BLaER1 treated with 17β-estradiol and CSF1 and Interleukin-3, amounts not matched to agents 10 nM and 100 nM (cell line): Measurements from ENCODE around the gene CACNA2D1.

Experiments used
- H3K27ac ChIP-seq, 11 experiments: shearing (Covaris generic); formaldehyde crosslinking; 2 replicates each; pipeline ENCODE4 v1.8.1; 2022
- H3K27me3 ChIP-seq, 11 experiments: shearing (Covaris generic); formaldehyde crosslinking; 2 replicates each; pipeline ENCODE4 v1.8.1; 2022
- H3K36me3 ChIP-seq, 11 experiments: shearing (Covaris generic); formaldehyde crosslinking; 2 replicates each; pipeline ENCODE4 v1.8.1; 2022
- H3K4me1 ChIP-seq, 10 experiments: shearing (Covaris generic); formaldehyde crosslinking; 2 replicates each; pipeline ENCODE4 v1.8.1; 2022
- H3K4me2 ChIP-seq, 11 experiments: shearing (Covaris generic); formaldehyde crosslinking; 2 replicates each; pipeline ENCODE4 v1.8.1; 2022
- H3K4me3 ChIP-seq, 10 experiments: shearing (Covaris generic); formaldehyde crosslinking; 2 replicates each; pipeline ENCODE4 v1.8.1; 2022
- H3K9ac ChIP-seq, 11 experiments: shearing (Covaris generic); formaldehyde crosslinking; 2 replicates each; pipeline ENCODE4 v1.8.1; 2022
- H3K9me3 ChIP-seq, 11 experiments: shearing (Covaris generic); formaldehyde crosslinking; replicated peaks in 1 of 11; 2 replicates each; pipeline ENCODE4 v1.8.1; 2022
- H4K20me1 ChIP-seq, 11 experiments: shearing (Covaris generic); formaldehyde crosslinking; 2 replicates each; pipeline ENCODE4 v1.8.1; 2022
- Cebpa-rat ChIP-seq, 11 experiments: shearing (Covaris generic); IDR thresholded peaks; 2 replicates each; pipeline ENCODE4 v1.8.1; 2022

The CACNA2D1 gene

DNA sequence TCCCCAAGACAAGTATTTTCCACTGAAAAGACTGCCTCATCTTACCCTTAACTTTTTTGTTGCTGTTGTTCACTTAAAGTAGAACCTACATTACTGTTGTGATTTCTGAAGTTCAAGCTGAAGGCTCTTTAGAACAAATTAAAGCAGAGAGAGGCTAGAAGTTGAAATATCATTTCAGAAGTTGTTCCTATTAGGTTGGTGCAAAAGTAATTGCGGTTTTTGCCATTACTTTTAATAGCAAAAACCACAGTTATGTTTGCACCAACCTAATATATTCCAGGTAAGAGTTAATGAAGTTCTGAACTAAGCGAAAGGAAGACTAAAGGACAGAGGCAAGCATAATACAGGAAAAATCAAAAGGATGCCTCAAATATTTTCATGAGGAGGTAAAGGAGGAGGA, 153.7 kb downstream of the CACNA2D1 start:
- Histone ChIP-seq H3K9me3 (peaks cover 0 to 37% (median 10%) of the 10 kb centered on the region in 11 experiments; a peak in 10 of 22 replicates), H3K36me3 (peaks cover 0 to 3% (median 0%) of the 10 kb centered on the region in 11 experiments; a peak in 1 of 22 replicates), H4K20me1 (no peaks in the 10 kb centered on the region), H3K4me1 (peaks cover 16 to 45% (median 38%) of the 10 kb centered on the region in 10 experiments; a peak in 18 of 20 replicates), H3K27me3 (no peaks in the 10 kb centered on the region), H3K4me3 (no peak overlapping the region), H3K4me2 (0 out of 22 replicates have a peak overlapping the region, but pooled peaks of 1 of the 11 experiments have one; percentile 75), H3K9ac (no peak overlapping the region), H3K27ac (peak overlapping the region in 1 of 11 experiments; percentile 88; a peak in 1 of 22 replicates)
- no peak for TF ChIP-seq Cebpa-rat (IDR thresholded peaks at IDR 0.05)

DNA sequence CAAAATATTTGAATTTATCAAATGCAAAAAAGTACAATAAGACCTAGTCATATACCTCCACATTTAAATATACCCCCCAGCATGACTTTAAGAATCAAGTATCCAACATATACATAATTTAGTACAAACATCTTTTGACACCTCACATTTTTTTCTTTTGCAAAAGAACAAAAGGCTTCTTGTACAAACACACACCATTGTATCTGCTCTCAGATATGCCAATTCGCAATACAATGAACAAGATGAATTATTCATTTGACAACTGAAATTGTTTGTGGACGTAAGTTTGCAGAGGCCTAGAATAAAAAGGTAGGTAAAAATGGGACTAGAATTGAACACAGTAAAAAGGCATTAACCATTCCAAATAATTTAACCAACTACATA, 154.4 kb downstream of the CACNA2D1 start:
- H3K4me1 ChIP-seq, result peaks cover 16 to 48% (median 39%) of the 10 kb centered on the region in 10 experiments; a peak in 18 of 20 replicates
- H3K9ac ChIP-seq, result no peak overlapping the region
- H3K4me3 ChIP-seq, result no peak overlapping the region
- peak overlapping the region in 5 of 11 experiments; percentile 45 to 75 (median 57); a peak in 6 of 22 replicates for H3K4me2 ChIP-seq
- H3K36me3 ChIP-seq, result peaks cover 0 to 6% (median 0%) of the 10 kb centered on the region in 11 experiments; a peak in 1 of 22 replicates
- H3K27me3 ChIP-seq, result no peaks in the 10 kb centered on the region
- no peak for TF ChIP-seq Cebpa-rat (IDR thresholded peaks at IDR 0.05)
- peaks cover 0 to 44% (median 12%) of the 10 kb centered on the region in 11 experiments; a peak in 10 of 22 replicates for H3K9me3 ChIP-seq
- peak overlapping the region in 4 of 11 experiments; percentile 81 to 88 (median 85); a peak in 6 of 22 replicates for H3K27ac ChIP-seq
- H4K20me1 ChIP-seq, result no peaks in the 10 kb centered on the region

DNA sequence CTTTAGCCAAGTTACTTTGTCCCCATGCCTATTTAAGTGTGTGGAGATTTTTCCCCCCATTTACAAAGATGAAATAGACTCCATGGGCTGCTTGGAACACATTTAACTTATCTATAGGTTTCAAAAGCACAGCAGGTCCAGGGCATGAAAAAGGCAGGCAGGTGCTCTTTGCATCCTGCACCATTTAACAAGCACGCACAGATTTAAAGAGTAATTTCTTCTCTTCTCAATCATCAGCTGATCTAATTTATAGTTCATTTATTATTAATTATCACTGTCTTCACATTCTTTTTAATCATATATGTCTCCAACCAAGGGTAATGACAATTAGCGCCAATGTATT, 156.8 kb downstream of the CACNA2D1 start:
- H3K9ac ChIP-seq, result peak overlapping the region in 4 of 11 experiments; percentile 7 to 76 (median 41); a peak in 5 of 22 replicates
- peak overlapping the region in 7 of 11 experiments; percentile 46 to 88 (median 81); a peak in 14 of 22 replicates for H3K27ac ChIP-seq
- H3K4me1 ChIP-seq, result peaks cover 16 to 48% (median 37%) of the 10 kb centered on the region in 10 experiments; a peak in 18 of 20 replicates
- no peak for TF ChIP-seq Cebpa-rat (IDR thresholded peaks at IDR 0.05)
- peaks cover 0 to 45% (median 12%) of the 10 kb centered on the region in 11 experiments; a peak in 9 of 22 replicates for H3K9me3 ChIP-seq
- no peaks in the 10 kb centered on the region for H3K27me3 ChIP-seq
- no peaks in the 10 kb centered on the region for H4K20me1 ChIP-seq
- H3K36me3 ChIP-seq, result peaks cover 0 to 6% (median 0%) of the 10 kb centered on the region in 11 experiments; a peak in 1 of 22 replicates
- peak overlapping the region in 9 of 11 experiments; percentile 41 to 75 (median 57); a peak in 16 of 22 replicates for H3K4me2 ChIP-seq
- H3K4me3 ChIP-seq, result no peak overlapping the region

DNA sequence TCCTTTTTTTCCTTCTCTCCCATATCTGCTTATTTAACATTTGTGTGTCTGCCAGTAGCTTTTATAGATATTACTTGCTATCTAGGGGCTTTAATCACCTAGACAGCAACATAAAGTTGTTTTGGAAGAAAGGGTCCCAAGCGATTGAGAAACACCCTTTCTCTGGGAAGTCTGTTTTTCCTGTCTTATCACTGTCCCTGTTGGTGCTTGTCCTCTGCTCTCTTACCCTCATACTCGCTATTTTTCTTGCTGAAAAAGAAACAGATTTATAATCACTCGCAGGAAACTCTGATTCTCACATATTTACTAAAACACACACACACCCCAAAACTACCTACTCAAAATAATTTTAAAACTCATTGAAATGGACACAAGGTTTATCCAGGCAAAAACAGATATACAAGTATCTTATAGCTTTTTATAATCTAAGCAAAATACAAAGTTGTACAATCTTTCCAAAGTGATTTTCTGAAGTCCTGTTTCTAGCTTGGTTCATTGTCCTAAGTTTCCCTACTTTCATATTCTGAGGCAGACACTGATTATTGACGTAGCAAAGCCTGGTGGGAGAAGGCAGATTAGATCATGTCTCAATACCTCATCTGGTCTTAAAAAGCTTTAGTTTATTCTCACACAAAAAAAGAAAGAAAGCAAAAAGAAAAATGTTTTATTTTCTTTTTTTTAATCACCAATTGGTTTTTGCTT, 157.3 kb downstream of the CACNA2D1 start:
- TF ChIP-seq Cebpa-rat (IDR thresholded peaks at IDR 0.05), result no peak
- Histone ChIP-seq H3K4me2 (peak overlapping the region; percentile 8 to 75 (median 52); a peak in 19 of 22 replicates), H3K4me3 (no peak overlapping the region), H3K4me1 (peaks cover 13 to 48% (median 37%) of the 10 kb centered on the region in 10 experiments; a peak in 18 of 20 replicates), H3K9ac (peak overlapping the region in 5 of 11 experiments; percentile 7 to 76 (median 20); a peak in 6 of 22 replicates), H3K27me3 (no peaks in the 10 kb centered on the region), H3K27ac (peak overlapping the region in 7 of 11 experiments; percentile 46 to 88 (median 81); a peak in 14 of 22 replicates), H4K20me1 (no peaks in the 10 kb centered on the region), H3K9me3 (peaks cover 0 to 45% (median 12%) of the 10 kb centered on the region in 11 experiments; a peak in 9 of 22 replicates), H3K36me3 (peaks cover 0 to 6% (median 0%) of the 10 kb centered on the region in 11 experiments; a peak in 1 of 22 replicates)

DNA sequence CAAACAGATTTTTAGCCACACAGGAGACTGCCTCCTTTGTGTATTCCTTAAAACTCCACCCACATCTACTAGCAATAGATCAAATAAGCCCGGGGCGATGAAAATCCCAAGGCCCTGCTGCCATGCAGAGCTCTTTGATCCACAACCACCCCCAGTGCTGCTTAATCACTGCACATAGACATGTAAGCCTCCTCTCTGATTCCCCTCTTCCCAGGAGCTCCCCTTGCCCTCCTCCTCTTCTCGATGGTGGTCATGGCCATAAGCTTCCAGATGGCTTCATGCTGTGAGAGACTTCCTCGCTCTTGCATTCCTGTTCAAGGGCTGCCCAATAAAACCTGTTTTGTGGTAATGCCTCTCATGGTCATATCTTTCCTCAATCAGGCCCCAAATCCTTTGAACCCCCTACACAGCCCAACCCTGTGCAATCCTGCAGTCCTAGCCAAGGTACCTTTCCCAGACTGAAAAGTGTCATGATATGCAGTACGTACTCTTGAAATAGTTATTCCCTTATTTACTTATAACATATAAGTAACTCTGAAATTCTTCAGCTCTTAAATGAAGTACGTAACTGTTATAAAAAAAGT, 158.5 kb downstream of the CACNA2D1 start:
- no peaks in the 10 kb centered on the region for H3K27me3 ChIP-seq
- H3K9me3 ChIP-seq, result peaks cover 0 to 43% (median 12%) of the 10 kb centered on the region in 11 experiments; a peak in 9 of 22 replicates
- peak overlapping the region in 4 of 11 experiments; percentile 32 to 75 (median 60); a peak in 5 of 22 replicates for H3K4me2 ChIP-seq
- no peak for TF ChIP-seq Cebpa-rat (IDR thresholded peaks at IDR 0.05)
- H3K4me1 ChIP-seq, result peaks cover 13 to 48% (median 37%) of the 10 kb centered on the region in 10 experiments; a peak in 18 of 20 replicates
- H4K20me1 ChIP-seq, result no peaks in the 10 kb centered on the region
- H3K27ac ChIP-seq, result peak overlapping the region in 6 of 11 experiments; percentile 47 to 88 (median 78); a peak in 10 of 22 replicates
- no peak overlapping the region for H3K4me3 ChIP-seq
- H3K9ac ChIP-seq, result no peak overlapping the region
- H3K36me3 ChIP-seq, result peaks cover 0 to 6% (median 0%) of the 10 kb centered on the region in 11 experiments; a peak in 1 of 22 replicates

DNA sequence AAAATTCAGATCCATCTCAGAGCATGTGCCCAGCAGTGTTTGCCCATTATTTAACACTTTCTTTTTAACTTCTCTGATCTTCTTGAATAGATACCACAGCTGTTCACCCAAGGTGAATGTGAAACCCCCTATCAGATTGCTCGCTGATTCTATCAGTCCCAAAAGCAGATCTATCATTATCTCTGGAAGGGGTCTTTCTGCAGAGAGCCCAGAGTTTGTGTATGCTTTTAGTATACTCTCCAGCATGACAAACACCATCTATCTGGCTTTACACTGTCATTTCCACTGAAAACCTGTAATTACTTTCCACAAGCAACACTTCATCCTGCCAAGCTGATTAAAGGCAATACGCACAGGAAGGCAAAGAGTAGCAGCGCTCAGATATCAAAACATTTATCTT, 168.2 kb downstream of the CACNA2D1 start:
- no peak overlapping the region for H3K9ac ChIP-seq
- TF ChIP-seq Cebpa-rat (IDR thresholded peaks at IDR 0.05), result no peak
- 0 out of 22 replicates have a peak, but pooled peaks cover 0 to 7% (median 0%) of the 10 kb centered on the region in 11 experiments for H3K9me3 ChIP-seq
- no peak overlapping the region for H3K4me3 ChIP-seq
- H3K4me1 ChIP-seq, result no peaks in the 10 kb centered on the region
- no peak overlapping the region for H3K4me2 ChIP-seq
- H4K20me1 ChIP-seq, result no peaks in the 10 kb centered on the region
- H3K36me3 ChIP-seq, result no peaks in the 10 kb centered on the region
- H3K27ac ChIP-seq, result no peak overlapping the region
- no peaks in the 10 kb centered on the region for H3K27me3 ChIP-seq

DNA sequence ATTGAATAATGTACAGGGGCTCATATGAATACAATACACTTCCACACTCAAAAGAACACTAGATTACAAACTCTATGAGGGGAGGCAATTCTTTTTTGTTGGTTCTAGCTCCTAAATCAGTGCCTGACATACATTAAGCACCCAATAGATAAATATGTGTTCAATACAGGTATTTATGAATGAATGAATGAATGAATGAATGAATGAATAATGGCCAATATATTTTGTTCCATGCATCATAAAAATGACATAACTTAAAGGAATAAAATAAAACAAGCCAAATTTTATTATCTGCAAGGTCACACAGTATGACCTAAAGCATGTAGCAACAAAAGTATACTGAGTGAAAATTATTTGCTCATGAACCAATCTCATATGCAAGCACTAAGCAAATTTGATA, 168.9 kb downstream of the CACNA2D1 start:
- H3K4me2 ChIP-seq, result no peak overlapping the region
- H3K4me3 ChIP-seq, result no peak overlapping the region
- H3K27me3 ChIP-seq, result no peaks in the 10 kb centered on the region
- H4K20me1 ChIP-seq, result no peaks in the 10 kb centered on the region
- H3K9me3 ChIP-seq, result 0 out of 22 replicates have a peak, but pooled peaks cover 0 to 7% (median 0%) of the 10 kb centered on the region in 11 experiments
- H3K36me3 ChIP-seq, result no peaks in the 10 kb centered on the region
- no peaks in the 10 kb centered on the region for H3K4me1 ChIP-seq
- TF ChIP-seq Cebpa-rat (IDR thresholded peaks at IDR 0.05), result no peak
- no peak overlapping the region for H3K9ac ChIP-seq
- no peak overlapping the region for H3K27ac ChIP-seq

DNA sequence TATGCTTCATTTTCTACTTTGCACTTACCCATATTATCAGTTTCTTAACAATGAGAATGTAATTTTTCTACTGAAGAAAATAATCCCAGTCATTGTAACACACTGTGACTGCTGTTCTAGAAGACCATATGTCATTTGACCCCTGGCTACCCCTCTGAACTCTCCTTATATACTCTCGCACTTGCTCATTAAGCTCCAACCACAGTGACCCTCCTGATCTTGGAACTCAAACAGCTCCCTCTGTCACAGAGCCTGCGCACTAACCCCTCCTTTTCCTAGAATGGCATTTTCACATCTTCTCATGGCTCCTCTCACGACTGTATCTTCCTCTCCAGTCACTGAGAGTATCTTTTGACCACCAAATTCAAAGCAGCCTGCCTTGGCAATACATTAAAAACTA, 169.7 kb downstream of the CACNA2D1 start:
- Histone ChIP-seq H3K9me3 (0 out of 22 replicates have a peak, but pooled peaks cover 0 to 7% (median 0%) of the 10 kb centered on the region in 11 experiments), H3K4me3 (no peak overlapping the region), H3K4me2 (no peak overlapping the region), H3K4me1 (no peaks in the 10 kb centered on the region), H3K27me3 (no peaks in the 10 kb centered on the region), H3K9ac (no peak overlapping the region), H4K20me1 (no peaks in the 10 kb centered on the region), H3K36me3 (no peaks in the 10 kb centered on the region), H3K27ac (no peak overlapping the region)
- no peak for TF ChIP-seq Cebpa-rat (IDR thresholded peaks at IDR 0.05)

DNA sequence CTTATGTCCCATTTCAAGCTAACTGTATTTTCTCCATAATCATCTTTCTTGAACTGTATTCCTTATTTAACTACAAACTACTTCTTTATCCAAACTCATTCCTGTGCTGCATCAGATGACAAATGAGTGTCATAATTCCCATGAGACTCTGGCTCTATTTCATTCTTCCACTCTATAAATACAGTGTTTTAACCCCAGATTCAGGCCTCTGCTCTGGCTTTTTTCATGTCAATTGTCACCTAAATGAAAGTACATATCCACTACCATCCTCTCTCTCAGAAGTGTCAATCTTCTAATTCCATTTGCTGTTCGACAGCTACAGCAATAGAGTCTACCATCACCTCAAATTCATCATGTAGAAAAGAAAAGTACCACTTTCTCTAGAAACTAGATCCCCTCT, 172.7 kb downstream of the CACNA2D1 start:
- Histone ChIP-seq H3K27ac (no peak overlapping the region), H3K4me2 (no peak overlapping the region), H3K4me1 (no peaks in the 10 kb centered on the region), H3K4me3 (no peak overlapping the region), H4K20me1 (no peaks in the 10 kb centered on the region), H3K36me3 (no peaks in the 10 kb centered on the region), H3K9ac (no peak overlapping the region), H3K27me3 (no peaks in the 10 kb centered on the region), H3K9me3 (no peaks in the 10 kb centered on the region)
- TF ChIP-seq Cebpa-rat (IDR thresholded peaks at IDR 0.05), result no peak
